Left renal cortex interstitium (tissue), 4 donors: ENCODE data around the gene TAS2R38. TPM values are rescaled to one million over a fixed set of nuclear protein-coding genes. Genes with fewer than 3 reads are reported as not detected.

Experiments
- polyA plus RNA-seq, 4 donors: library from polyadenylated mRNA; unstranded; fragments of 120-200 nt; gene quantifications; one replicate each; pipeline ENCODE4 v1.2.1, GENCODE V29; 2013; ENCODE audit not compliant: insufficient read length in 4 of 4

Gene TAS2R38
- polyA plus RNA-seq, 4 donors, result not detected

Other genes starting within 250 kb of the TAS2R38 start
- 100 to 1,000 TPM; 119 to 151 (median 137) TPM for gene SSBP1, start 235.4 kb downstream of the TAS2R38 start, polyA plus RNA-seq
- 1 to 10 TPM in 2 of 4 donors, under 1 TPM in 2; 0.32 to 2.2 (median 0.70) TPM for gene TAS2R3, start 209.7 kb downstream of the TAS2R38 start, polyA plus RNA-seq
- gene TAS2R4, start 197.1 kb downstream of the TAS2R38 start, polyA plus RNA-seq, result 1 to 10 TPM in 2 of 4 donors, under 1 TPM in 2; 0.73 to 6.6 (median 3.5) TPM
- 10 to 100 TPM in 1 of 4 donors, 1 to 10 TPM in 3; 1.1 to 10.5 (median 5.0) TPM for gene TAS2R5, start 183.6 kb downstream of the TAS2R38 start, polyA plus RNA-seq
- gene PRSS37, start 132.3 kb downstream of the TAS2R38 start, polyA plus RNA-seq, result 1 to 10 TPM in 2 of 4 donors, under 1 TPM in 1, not detected in 1; 0.07 to 1.3 (median 1.0) TPM
- gene OR9A4, start 57.4 kb downstream of the TAS2R38 start, polyA plus RNA-seq, result under 1 TPM in 1 of 4 donors, not detected in 3; 0.18 TPM
- under 1 TPM; 0.27 to 0.72 (median 0.48) TPM for gene CLEC5A, start 26.8 kb downstream of the TAS2R38 start, polyA plus RNA-seq
- 10 to 100 TPM in 3 of 4 donors, 1 to 10 TPM in 1; 10.0 to 24.7 (median 20.0) TPM for gene MGAM, start 22.1 kb upstream of the TAS2R38 start, polyA plus RNA-seq
- gene MGAM2, start 137.9 kb upstream of the TAS2R38 start, polyA plus RNA-seq, result under 1 TPM; 0.40 to 0.79 (median 0.64) TPM